AG10803 (cell line): ENCODE results near the gene TRIP11.

Experiments used
- DNase-seq: peaks from one replicate; pipeline ENCODE4 v3.0.0; 2010; ENCODE audit warnings: low read depth
- H3K4me3 ChIP-seq: 2 replicates; pipeline ENCODE4 v1.5.1; 2011; ENCODE audit warnings: mild to moderate bottlenecking, low read length, control low read depth
- TF ChIP-seq, protein P1 (sequence below): conservative IDR thresholded peaks from 2 replicates; pipeline ENCODE4 v1.5.1; 2011; ENCODE audit warnings: mild to moderate bottlenecking, low read length, control low read depth, inconsistent platforms

The TRIP11 gene

DNA sequence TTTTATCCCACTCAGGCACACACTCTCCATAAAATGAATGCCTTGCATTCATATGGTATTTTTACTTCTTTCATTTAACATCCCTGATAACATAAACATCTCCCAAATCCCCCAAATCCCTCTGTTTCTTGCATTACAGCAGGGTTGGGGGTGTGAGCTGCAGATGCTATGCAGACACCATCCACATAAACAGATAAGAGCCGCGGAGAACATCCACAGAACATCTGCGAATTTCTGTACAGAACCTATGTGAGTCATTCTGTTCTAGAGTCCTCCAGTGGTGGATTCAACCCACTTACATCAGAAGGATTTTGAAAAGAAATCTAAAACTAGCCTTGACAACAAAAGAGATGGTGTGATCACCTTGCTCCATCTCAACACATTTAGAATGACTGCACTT is 112.7 kb downstream of the TRIP11 start:
- DNase-seq: no peak
- no peak overlapping the region for H3K4me3 ChIP-seq
- TF ChIP-seq, protein P1, sequence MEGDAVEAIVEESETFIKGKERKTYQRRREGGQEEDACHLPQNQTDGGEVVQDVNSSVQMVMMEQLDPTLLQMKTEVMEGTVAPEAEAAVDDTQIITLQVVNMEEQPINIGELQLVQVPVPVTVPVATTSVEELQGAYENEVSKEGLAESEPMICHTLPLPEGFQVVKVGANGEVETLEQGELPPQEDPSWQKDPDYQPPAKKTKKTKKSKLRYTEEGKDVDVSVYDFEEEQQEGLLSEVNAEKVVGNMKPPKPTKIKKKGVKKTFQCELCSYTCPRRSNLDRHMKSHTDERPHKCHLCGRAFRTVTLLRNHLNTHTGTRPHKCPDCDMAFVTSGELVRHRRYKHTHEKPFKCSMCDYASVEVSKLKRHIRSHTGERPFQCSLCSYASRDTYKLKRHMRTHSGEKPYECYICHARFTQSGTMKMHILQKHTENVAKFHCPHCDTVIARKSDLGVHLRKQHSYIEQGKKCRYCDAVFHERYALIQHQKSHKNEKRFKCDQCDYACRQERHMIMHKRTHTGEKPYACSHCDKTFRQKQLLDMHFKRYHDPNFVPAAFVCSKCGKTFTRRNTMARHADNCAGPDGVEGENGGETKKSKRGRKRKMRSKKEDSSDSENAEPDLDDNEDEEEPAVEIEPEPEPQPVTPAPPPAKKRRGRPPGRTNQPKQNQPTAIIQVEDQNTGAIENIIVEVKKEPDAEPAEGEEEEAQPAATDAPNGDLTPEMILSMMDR: no peak

DNA sequence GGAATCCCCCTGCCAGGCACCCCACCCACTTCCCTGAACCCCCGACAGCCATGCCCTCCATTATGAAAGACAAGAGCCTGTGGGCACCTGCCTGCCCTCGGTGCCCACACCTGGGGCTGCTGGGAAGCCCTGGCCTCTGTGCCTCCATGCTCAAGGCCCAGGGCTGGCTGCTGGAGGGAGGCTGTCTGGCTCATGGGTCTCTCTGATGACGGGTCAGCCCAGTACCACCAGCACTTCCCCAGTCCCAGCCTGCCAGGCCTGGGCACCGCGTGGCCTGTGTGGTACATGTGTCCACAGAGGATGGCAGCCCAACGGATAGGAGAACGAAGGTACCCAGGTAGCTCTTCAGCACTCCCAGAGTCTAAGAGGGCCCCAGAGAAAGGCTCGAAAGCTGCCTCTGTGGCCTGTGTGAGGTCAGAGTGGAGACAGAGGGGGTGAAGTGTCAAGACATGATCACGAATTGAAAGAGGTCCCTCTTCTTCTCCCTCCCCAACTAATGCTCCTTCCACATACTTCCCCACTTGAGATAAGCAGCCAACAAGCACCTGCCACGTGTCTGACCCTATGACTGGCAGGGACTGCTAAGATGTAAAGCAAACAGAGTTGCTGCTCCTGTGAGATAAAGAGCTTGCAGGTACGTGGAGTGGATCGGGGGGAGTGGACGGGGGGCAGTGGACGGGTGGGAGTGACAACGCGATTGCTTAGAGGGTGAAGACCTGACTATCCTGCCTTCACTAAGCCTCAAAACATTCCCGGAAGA is 113.5 kb downstream of the TRIP11 start:
- no peak overlapping the region for H3K4me3 ChIP-seq
- TF ChIP-seq, protein P1: no peak
- no peak for DNase-seq

DNA sequence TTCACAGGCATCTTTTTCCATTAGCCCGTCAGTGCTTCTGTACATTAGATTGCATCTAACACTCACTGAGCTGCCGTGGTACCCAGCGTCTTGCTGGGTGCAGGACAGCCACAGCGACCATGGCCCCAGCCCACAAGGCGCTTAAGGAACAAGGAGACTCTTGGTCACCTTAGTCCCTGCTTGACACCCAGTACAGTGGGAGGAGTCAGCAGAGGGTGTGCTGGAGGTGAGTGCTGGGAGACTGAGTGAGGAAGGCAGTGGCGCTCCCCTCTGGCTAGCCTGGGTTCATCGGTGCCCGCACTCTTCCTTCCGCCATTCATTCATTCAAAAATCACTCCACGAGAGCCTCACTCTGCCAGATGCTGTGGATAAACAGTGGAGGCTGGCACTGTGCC is 114.1 kb downstream of the TRIP11 start:
- DNase-seq: no peak
- no peak overlapping the region for H3K4me3 ChIP-seq
- TF ChIP-seq, protein P1: no peak

DNA sequence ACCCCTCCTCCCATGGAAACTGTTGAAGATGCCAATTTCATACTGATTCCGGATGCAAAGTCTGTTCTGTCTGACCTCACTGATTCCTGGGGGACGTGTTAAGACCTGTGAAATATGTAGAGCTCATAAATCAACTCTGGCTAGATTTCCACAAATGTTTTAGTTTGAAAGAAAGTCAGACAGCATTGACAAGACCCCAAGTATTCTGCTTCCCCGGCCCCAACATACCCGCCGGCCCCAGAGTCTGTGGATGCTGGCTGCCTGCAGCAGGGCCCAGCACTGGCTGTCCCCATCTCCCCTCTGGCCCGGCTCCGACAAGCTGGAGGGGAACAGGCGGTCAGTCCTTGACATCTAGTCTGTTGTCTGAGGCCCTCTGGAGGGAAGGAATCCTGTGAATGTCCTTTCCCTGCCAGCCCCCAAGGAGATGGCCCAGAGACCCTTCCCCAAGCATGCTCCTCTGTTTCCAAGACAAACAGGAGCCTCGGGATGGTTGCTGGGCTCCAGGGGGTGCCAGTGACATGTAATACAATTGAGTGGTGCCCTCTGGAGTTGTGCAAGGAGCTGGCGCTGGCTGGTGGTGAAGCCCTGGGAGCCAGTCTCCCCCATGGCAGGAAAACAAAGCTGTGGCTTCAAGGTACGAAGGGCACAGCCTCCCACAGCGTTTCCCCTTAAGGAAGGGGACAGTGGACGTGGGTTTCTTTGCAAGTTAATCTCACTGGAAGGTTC is 114.7 kb downstream of the TRIP11 start:
- TF ChIP-seq, protein P1: no peak
- H3K4me3 ChIP-seq: no peak overlapping the region
- peak; percentile 52 for DNase-seq

DNA sequence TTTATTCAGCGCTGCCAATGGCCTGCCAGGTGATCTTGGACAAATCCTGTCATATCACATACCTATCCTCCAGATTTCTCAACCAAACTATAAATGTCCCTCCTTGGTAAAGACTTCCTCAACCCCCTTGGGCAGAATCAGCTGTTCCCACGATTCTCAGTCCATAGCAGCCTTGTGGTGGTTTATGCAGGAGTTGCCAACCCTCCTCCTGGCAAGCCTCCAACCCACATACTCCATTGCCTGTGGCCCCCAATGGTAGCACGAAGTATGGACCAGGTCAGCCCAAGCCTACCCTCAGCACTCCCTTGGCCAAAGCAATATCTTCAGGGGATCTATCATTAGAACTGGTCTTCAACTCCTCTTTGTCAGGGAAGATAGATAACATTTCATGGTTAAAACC is 119.3 kb downstream of the TRIP11 start:
- no peak for DNase-seq
- TF ChIP-seq, protein P1: no peak
- no peak overlapping the region for H3K4me3 ChIP-seq

DNA sequence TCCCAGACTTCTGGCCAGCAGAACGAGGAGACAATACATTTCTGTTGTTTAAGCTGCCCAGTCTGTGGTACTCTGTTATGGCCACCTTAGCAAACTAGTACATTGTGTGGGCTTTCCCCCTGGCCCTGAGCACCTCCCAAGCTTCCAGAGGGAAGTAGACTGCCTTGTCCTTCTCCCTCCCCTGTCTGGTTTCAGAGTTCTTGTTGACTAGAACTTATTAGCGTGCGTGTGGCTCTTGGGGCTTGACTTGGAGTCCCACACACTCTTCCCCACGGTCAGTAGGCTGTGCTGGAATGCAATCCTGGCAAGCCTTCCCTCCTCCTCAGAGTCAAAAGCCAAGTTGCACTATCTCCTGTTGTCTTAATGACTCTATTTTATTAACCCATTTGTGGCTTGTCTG is 120.0 kb downstream of the TRIP11 start:
- TF ChIP-seq, protein P1: no peak
- no peak overlapping the region for H3K4me3 ChIP-seq
- DNase-seq: peak; percentile 82
